ENCODE measurements around the gene WDTC1. TPM values are rescaled to one million over a fixed set of nuclear protein-coding genes. Genes with fewer than 3 reads are reported as not detected.
A peak's percentile ranks its signal among the peaks of the same experiment; 100 is the strongest.

WDTC1 gene
- total and polyA plus RNA-seq, 8 donors, result 33.9 to 39.6 (median 37.2) TPM

DNA sequence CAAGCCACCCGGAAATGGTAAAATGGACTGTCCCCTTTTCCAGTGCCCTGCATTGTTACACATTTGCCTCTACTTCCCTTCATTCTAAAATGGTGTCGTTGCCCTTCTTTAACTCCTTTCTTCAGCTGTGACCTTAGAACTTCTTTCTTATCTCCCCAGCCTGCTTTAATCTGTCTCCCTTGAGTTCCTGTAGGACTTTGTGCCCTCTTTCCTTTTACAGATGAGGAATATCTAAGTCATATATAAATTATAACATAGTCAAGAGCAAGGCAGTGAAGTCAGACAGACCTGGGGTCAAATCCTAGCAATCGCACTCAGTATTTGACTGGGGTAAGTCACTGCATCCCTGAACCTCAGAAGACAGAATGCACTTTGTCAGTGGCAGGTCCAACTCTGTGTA is 56.1 kb downstream of the WDTC1 start:
- TF ChIP-seq, protein P1, sequence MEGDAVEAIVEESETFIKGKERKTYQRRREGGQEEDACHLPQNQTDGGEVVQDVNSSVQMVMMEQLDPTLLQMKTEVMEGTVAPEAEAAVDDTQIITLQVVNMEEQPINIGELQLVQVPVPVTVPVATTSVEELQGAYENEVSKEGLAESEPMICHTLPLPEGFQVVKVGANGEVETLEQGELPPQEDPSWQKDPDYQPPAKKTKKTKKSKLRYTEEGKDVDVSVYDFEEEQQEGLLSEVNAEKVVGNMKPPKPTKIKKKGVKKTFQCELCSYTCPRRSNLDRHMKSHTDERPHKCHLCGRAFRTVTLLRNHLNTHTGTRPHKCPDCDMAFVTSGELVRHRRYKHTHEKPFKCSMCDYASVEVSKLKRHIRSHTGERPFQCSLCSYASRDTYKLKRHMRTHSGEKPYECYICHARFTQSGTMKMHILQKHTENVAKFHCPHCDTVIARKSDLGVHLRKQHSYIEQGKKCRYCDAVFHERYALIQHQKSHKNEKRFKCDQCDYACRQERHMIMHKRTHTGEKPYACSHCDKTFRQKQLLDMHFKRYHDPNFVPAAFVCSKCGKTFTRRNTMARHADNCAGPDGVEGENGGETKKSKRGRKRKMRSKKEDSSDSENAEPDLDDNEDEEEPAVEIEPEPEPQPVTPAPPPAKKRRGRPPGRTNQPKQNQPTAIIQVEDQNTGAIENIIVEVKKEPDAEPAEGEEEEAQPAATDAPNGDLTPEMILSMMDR (IDR thresholded peaks at IDR 0.05), result no peak
- Histone ChIP-seq H3K27ac (no peak overlapping the region), H3K4me3 (no peak overlapping the region), H3K4me1 (no peaks in the 10 kb centered on the region), H3K36me3 (peaks cover 0 to 75% of the 10 kb centered on the region in 2 donors), H3K27me3 (no peaks in the 10 kb centered on the region), H3K9me3 (no peaks in the 10 kb centered on the region)
- DNase-seq, result no peak
- intact Hi-C loops (cut with DNase I), result no loop called here
- no peak for ATAC-seq

DNA sequence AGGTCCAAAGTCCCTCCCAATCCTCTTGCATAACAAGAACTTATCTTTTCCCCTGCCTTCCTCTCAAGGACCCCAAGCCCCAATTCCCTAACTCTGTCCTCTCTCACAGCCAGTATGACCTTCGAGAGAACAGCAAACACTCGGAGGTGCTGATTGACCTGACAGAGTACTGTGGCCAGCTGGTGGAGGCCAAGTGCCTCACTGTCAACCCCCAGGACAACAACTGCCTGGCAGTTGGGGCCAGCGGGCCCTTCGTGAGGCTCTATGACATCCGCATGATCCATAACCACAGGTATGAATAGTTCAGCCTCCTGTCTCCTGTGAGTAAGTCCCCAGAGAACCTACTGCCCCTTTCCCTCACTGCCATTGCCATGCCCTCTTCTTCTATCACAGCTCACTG is 57.7 kb downstream of the WDTC1 start:
- no peaks in the 10 kb centered on the region for H3K9me3 ChIP-seq
- DNase-seq (no peak), ATAC-seq (peak; percentile 80)
- intact Hi-C loops (cut with DNase I), result no loop called here
- H3K27me3 ChIP-seq, result no peaks in the 10 kb centered on the region
- peaks cover 0 to 74% of the 10 kb centered on the region in 2 donors for H3K36me3 ChIP-seq
- TF ChIP-seq, protein P1 (IDR thresholded peaks at IDR 0.05), result no peak
- no peak overlapping the region for H3K4me3 ChIP-seq
- no peaks in the 10 kb centered on the region for H3K4me1 ChIP-seq
- no peak overlapping the region for H3K27ac ChIP-seq

DNA sequence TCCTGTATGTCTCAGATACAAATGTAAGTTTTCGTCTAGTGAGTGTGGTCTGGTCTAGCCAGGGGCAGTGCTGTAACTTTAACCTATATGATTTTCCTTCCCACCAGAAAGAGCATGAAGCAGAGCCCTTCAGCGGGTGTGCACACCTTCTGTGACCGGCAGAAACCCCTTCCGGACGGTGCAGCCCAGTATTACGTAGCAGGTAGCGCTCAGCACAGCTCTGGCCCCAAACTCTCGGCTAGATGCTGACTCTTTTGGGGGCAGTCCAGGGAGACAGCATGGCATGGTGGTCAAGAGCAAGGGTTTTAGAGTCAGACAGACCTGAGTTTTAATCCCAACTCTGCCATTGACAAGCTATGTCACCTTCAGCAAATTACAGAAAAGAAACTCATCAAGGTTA is 59.5 kb downstream of the WDTC1 start:
- Histone ChIP-seq H3K9me3 (no peaks in the 10 kb centered on the region), H3K4me1 (peaks cover 0 to 3% of the 10 kb centered on the region in 2 donors), H3K27me3 (no peaks in the 10 kb centered on the region), H3K36me3 (peaks cover 0 to 81% of the 10 kb centered on the region in 2 donors), H3K27ac (no peak overlapping the region), H3K4me3 (no peak overlapping the region)
- no peak for ATAC-seq
- TF ChIP-seq, protein P1 (IDR thresholded peaks at IDR 0.05), result no peak
- no peak for DNase-seq
- intact Hi-C loops (cut with DNase I), result no loop called here

DNA sequence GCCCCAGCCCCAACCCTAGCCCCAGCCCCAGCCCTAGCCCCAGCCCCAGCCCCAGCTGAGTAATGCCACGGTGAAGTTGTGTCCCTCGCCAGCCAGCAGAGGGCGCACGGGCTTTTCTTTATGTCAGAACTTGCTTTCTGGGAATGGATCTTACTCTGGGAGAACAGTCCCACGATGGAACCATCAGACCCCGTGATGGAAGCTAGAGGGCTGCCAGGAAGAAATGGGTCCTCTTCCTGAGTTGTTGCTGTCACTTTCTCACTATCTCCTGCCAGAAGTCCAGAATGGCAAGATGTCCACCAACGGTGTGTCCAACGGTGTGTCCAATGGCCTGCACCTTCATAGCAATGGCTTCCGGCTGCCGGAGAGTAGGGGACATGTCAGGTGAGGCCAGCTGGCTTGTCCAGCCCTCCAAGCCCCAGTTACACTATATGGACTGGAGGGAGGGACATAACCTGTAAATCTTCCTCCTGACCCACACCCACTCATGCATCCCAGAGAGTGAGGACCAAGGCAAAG is 62.4 kb downstream of the WDTC1 start:
- Histone ChIP-seq H3K36me3 (peaks cover 0 to 91% of the 10 kb centered on the region in 2 donors), H3K9me3 (no peaks in the 10 kb centered on the region), H3K4me3 (no peak overlapping the region), H3K27ac (no peak overlapping the region), H3K4me1 (peaks cover 19 to 21% of the 10 kb centered on the region in 2 donors), H3K27me3 (no peaks in the 10 kb centered on the region)
- TF ChIP-seq, protein P1 (IDR thresholded peaks at IDR 0.05), result peak; percentile 47 to 55
- intact Hi-C loops (cut with DNase I), result loop anchor here in 1 of 2 donors (5.0 kb wide), 1 partner anchor 95 kb away; the partner anchor contains the start of gene GPR3
- DNase-seq (peak; percentile 33 to 93 (median 62)), ATAC-seq (peak; percentile 38)

DNA sequence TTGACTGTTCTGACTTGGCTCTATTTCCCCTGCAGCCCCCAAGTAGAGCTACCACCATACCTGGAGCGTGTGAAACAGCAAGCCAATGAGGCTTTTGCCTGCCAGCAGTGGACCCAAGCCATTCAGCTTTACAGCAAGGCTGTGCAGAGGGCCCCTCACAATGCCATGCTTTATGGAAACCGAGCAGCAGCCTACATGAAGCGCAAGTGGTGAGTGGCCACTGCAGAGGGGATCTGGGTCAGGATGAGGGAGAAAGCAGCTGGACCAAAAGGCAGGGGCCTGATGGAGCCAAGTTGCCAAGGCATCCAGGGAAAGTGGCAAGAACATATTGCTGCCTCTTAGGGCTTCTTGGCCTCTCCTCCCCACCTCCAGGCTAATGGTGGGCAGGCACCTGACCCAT is 63.5 kb downstream of the WDTC1 start:
- H3K9me3 ChIP-seq, result no peaks in the 10 kb centered on the region
- DNase-seq, result no peak
- peaks cover 0 to 92% of the 10 kb centered on the region in 2 donors for H3K36me3 ChIP-seq
- H3K27ac ChIP-seq, result no peak overlapping the region
- peaks cover 19 to 21% of the 10 kb centered on the region in 2 donors for H3K4me1 ChIP-seq
- intact Hi-C loops (cut with DNase I), result loop anchor here in 1 of 2 donors (5.0 kb wide), 1 partner anchor 94 kb away; the partner anchor contains the start of gene GPR3
- H3K27me3 ChIP-seq, result no peaks in the 10 kb centered on the region
- no peak for ATAC-seq
- TF ChIP-seq, protein P1 (IDR thresholded peaks at IDR 0.05), result no peak
- H3K4me3 ChIP-seq, result no peak overlapping the region
